Amniotic epithelial cell (primary cell): ENCODE data around the gene TWF2.
A peak's percentile ranks its signal among the peaks of the same experiment; 100 is the strongest.

Experiments
- DNase-seq: peaks from one replicate; pipeline ENCODE4 v3.0.0-alpha.2; 2010; ENCODE audit warnings: low read depth

TWF2 gene

GRCh38 chr3:52202384-52203077, 36.4 kb downstream of the TWF2 start:
- no peak for DNase-seq

- peak; percentile 72 for DNase-seq
Observed at GRCh38 chr3:52200981-52201679, 37.8 kb downstream of the TWF2 start.

- no peak for DNase-seq
Observed at GRCh38 chr3:52198643-52199608, 40.0 kb downstream of the TWF2 start.

GRCh38 chr3:52197842-52198625, 40.9 kb downstream of the TWF2 start, which contains the start of gene ALAS1:
Gene ALAS1 (plus strand): TSS chr3:52198160. CDS start chr3:52199242, 1,082 bp downstream.
- peak; percentile 74 for DNase-seq

GRCh38 chr3:52197499-52197841, 41.5 kb downstream of the TWF2 start:
- no peak for DNase-seq

GRCh38 chr3:52196977-52197376, 42.0 kb downstream of the TWF2 start:
- no peak for DNase-seq

- peak; percentile 87 for DNase-seq
Observed at GRCh38 chr3:52195823-52196331, 43.1 kb downstream of the TWF2 start.

GRCh38 chr3:52195291-52195597, 43.7 kb downstream of the TWF2 start:
- no peak for DNase-seq

GRCh38 chr3:52194485-52195290, 44.3 kb downstream of the TWF2 start:
- DNase-seq, result peak; percentile 62

- peak; percentile 59 for DNase-seq
Observed at GRCh38 chr3:52193065-52193464, 45.9 kb downstream of the TWF2 start.

GRCh38 chr3:52191663-52192062, 47.3 kb downstream of the TWF2 start:
- no peak for DNase-seq

GRCh38 chr3:52190294-52191074, 48.5 kb downstream of the TWF2 start:
- peak; percentile 57 for DNase-seq

GRCh38 chr3:52188556-52188955, 50.4 kb downstream of the TWF2 start:
- DNase-seq, result no peak

- DNase-seq, result no peak
Observed at GRCh38 chr3:52186729-52187128, 52.2 kb downstream of the TWF2 start.

GRCh38 chr3:52185837-52186236, 53.1 kb downstream of the TWF2 start:
- no peak for DNase-seq

- DNase-seq, result no peak
Observed at GRCh38 chr3:52185311-52185710, 53.6 kb downstream of the TWF2 start.

GRCh38 chr3:52184690-52185089, 54.3 kb downstream of the TWF2 start:
- no peak for DNase-seq

- no peak for DNase-seq
Observed at GRCh38 chr3:52183786-52184445, 55.0 kb downstream of the TWF2 start.

GRCh38 chr3:52182691-52183090, 56.3 kb downstream of the TWF2 start:
- no peak for DNase-seq
